T-helper 17 cell (primary cell): ENCODE results near the gene RASSF1. TPM values are rescaled to one million over a fixed set of nuclear protein-coding genes. Genes with fewer than 3 reads are reported as not detected.

Experiments
- ATAC-seq: fragments of 150-1000 bp; cut with Tn5 transposase; 2 replicates; pipeline ENCODE4 v1.10.0; 2021; ENCODE audit warnings: mild to moderate bottlenecking, moderate library complexity
- DNase-seq, 3 donors: peaks; one replicate each; pipeline versions ENCODE4 v3.0.0 to v3.0.0-alpha.2; 2020 to 2021
- H3K9me3 ChIP-seq: one replicate; pipeline ENCODE4 v1.7.0; 2013; ENCODE audit warnings: low read length, mild to moderate bottlenecking; ENCODE audit not compliant: control insufficient read depth, poor library complexity, severe bottlenecking
- H3K27ac Mint-ChIP-seq: one replicate; pipeline ENCODE4 v1.8.0; 2022; ENCODE audit warnings: mild to moderate bottlenecking, moderate library complexity, mixed read lengths
- H3K27me3 Mint-ChIP-seq: one replicate; pipeline ENCODE4 v1.8.0; 2022; ENCODE audit warnings: mixed read lengths
- H3K36me3 Mint-ChIP-seq: one replicate; pipeline ENCODE4 v1.8.0; 2022; ENCODE audit warnings: low read depth, mixed read lengths
- H3K4me1 Mint-ChIP-seq: one replicate; pipeline ENCODE4 v1.8.0; 2022; ENCODE audit warnings: mild to moderate bottlenecking, mixed read lengths
- H3K4me3 Mint-ChIP-seq: one replicate; pipeline ENCODE4 v1.8.0; 2022; ENCODE audit warnings: mild to moderate bottlenecking, moderate library complexity, mixed read lengths
- total RNA-seq, 4 donors: library from RNA in 2 of 4; stranded (reverse) in 2 of 4; gene quantifications; one replicate each; pipeline ENCODE4 v1.2.3 and lab custom pipeline; 2022 to 2026

The RASSF1 gene
- total RNA-seq, 2 donors from 2014 or later: 83.5 to 105 TPM

GRCh38 chr3:50303013-50303815, 37.4 kb downstream of the RASSF1 start, which contains the start of gene HYAL1:
HYAL1 (minus strand) TSS chr3:50303574; CDS start chr3:50302956, 618 bp downstream.
- no peak for ATAC-seq
- H3K27ac Mint-ChIP-seq: peak within 1 kb of the TSS; percentile 41
- H3K36me3 Mint-ChIP-seq: no peaks in the 10 kb centered on the region
- peak in 1 of 3 donors; percentile 4 for DNase-seq
- H3K9me3 ChIP-seq: no peaks in the 10 kb centered on the region
- H3K4me1 Mint-ChIP-seq: peaks cover 19% of the 10 kb centered on the region
- no peak within 1 kb of the TSS for H3K4me3 Mint-ChIP-seq
- no peaks in the 10 kb centered on the region for H3K27me3 Mint-ChIP-seq

DNA sequence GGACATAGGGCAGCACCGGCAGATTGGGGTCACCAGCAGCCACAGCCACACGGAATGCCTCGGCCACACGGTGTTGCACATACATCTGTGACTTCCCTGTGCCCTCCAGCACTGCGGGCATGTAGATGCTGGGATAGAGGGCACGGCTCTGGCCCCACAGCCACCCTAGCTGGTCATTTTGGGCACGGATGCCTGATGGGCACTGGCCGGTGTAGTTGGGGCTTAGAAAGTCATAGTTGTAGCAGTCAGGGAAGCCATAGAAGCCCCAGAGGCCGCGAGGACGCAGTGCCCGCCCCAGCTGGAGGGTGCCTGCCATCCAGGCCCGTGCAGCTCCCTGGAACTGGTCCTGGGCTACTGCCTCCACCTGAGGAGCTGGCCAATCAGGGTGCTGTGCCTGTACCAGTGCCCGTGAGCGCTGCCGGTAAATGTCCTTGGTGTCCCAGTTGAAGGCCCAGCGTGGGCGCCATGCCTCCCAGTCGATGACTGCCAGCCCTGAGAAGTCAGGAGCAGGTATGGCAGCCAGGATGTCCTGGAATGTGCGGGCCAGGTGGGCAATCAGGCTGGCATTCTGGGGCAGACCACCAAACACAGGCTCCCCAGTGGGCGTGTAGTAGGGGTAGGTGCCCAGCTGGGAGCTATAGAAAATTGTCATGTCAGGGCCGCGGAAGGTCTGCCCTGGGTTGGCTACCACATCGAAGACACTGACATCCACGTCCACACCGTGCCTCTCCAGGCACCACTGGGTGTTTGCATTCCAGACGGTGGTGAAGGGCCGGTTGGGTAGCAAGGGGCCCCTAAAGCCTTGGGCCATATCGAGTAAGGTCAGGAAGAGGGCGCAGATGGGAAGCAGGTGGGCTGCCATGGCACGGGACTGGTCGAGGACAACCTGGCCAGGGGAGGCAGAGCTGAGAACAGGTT, 38.3 kb downstream of the RASSF1 start:
- no peaks in the 10 kb centered on the region for H3K9me3 ChIP-seq
- DNase-seq: no peak

DNA sequence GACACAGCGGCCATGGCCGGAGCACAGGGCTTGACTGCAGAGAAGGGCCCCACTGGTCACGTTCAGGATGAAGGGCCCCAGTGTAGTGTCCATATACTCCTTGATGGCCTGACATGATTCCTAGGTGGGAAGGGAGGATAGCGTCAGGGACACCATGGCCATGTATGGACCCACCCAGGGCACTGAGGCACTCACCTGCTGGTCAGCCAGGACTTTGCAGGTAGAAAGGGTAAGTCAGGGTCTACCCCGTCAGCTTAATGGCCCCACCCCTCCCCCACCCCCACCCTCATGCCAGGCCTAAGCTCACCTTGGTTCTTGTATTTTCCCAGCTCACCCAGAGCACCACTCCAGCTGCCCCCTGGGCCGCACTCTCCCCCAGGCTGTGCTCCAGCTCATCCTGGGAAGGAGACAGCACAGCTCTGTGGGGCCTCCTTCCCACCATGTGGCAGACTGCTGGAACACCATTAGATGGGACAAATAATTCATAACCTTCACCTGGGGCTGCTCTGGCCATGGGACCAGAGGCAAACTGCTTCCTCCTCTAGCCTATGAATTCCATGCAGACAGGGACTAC, 39.9 kb downstream of the RASSF1 start:
- no peaks in the 10 kb centered on the region for H3K27me3 Mint-ChIP-seq
- DNase-seq (no peak), ATAC-seq (no peak)
- H3K4me3 Mint-ChIP-seq: peak overlapping the region; percentile 96
- H3K27ac Mint-ChIP-seq: peak overlapping the region; percentile 97
- peaks cover 22% of the 10 kb centered on the region for H3K4me1 Mint-ChIP-seq
- H3K36me3 Mint-ChIP-seq: no peaks in the 10 kb centered on the region
- H3K9me3 ChIP-seq: no peaks in the 10 kb centered on the region

More for the DNA sequence above, 38.3 kb downstream of the RASSF1 start:
- no peak for ATAC-seq
- Mint-ChIP-seq H3K36me3 (no peaks in the 10 kb centered on the region), H3K27me3 (no peaks in the 10 kb centered on the region), H3K27ac (peak overlapping the region; percentile 41), H3K4me1 (peaks cover 22% of the 10 kb centered on the region), H3K4me3 (no peak overlapping the region)

DNA sequence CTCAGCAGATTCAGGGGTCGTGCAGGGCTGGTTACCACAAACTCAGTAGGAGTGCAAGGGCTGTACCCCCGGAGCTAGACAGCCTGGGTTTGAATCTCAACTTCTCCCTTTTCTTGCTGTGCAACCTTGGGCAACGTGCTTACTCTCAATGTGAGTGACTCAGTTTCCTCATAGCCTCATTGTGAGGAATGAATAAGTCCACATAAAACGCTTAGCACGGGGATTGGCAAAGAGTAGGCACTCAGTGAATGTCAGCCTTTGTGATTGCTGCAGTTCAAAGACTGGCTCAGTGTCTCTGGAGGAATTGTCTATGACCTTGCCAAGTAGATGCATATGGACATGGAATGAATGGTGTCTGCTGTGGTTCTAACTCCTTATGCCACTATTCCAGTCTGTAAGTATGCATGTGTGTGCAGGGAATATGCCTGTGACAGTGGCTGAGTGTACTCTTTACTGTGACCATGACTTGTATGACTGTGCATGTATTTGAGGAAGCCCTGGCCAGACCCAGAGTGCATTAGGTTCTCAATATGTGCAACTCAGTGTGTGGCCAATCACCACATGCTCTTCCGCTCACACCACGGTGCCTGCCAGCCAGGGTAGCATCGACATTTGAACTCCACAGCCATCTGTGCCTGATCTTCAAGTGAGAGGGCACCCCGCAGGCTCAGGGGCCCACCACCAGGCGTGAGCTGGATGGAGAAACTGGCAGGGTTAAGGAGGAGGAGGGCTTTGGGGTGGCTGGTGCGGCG, 40.5 kb downstream of the RASSF1 start:
- H3K4me1 Mint-ChIP-seq: peaks cover 22% of the 10 kb centered on the region
- H3K9me3 ChIP-seq: no peaks in the 10 kb centered on the region
- peak overlapping the region; percentile 97 for H3K27ac Mint-ChIP-seq
- H3K36me3 Mint-ChIP-seq: no peaks in the 10 kb centered on the region
- peak overlapping the region; percentile 96 for H3K4me3 Mint-ChIP-seq
- H3K27me3 Mint-ChIP-seq: no peaks in the 10 kb centered on the region
- no peak for DNase-seq
- no peak for ATAC-seq

- Mint-ChIP-seq H3K27me3 (no peaks in the 10 kb centered on the region), H3K27ac (peak overlapping the region; percentile 97), H3K36me3 (no peaks in the 10 kb centered on the region), H3K4me3 (peak overlapping the region; percentile 96), H3K4me1 (peaks cover 22% of the 10 kb centered on the region)
- ATAC-seq (no peak), DNase-seq (no peak)
- no peaks in the 10 kb centered on the region for H3K9me3 ChIP-seq
These were observed 41.1 kb downstream of the RASSF1 start for GRCh38 chr3:50299638-50299928.

- peak within 1 kb of the TSS; percentile 96 for H3K4me3 Mint-ChIP-seq
- peak; percentile 87 for ATAC-seq
- DNase-seq: peak; percentile 97 to 99 (median 97)
- H3K36me3 Mint-ChIP-seq: no peaks in the 10 kb centered on the region
- peaks cover 22% of the 10 kb centered on the region for H3K4me1 Mint-ChIP-seq
- no peaks in the 10 kb centered on the region for H3K9me3 ChIP-seq
- no peaks in the 10 kb centered on the region for H3K27me3 Mint-ChIP-seq
- H3K27ac Mint-ChIP-seq: peak within 1 kb of the TSS; percentile 97
These were observed 41.6 kb downstream of the RASSF1 start, which contains the start of the genes HYAL3 and NAA80 for GRCh38 chr3:50298836-50299637. HYAL3 (minus strand) TSS chr3:50299405; CDS start chr3:50295602, 3,803 bp downstream. NAA80 (minus strand) TSS chr3:50299405; CDS start chr3:50297463, 1,942 bp downstream.

DNA sequence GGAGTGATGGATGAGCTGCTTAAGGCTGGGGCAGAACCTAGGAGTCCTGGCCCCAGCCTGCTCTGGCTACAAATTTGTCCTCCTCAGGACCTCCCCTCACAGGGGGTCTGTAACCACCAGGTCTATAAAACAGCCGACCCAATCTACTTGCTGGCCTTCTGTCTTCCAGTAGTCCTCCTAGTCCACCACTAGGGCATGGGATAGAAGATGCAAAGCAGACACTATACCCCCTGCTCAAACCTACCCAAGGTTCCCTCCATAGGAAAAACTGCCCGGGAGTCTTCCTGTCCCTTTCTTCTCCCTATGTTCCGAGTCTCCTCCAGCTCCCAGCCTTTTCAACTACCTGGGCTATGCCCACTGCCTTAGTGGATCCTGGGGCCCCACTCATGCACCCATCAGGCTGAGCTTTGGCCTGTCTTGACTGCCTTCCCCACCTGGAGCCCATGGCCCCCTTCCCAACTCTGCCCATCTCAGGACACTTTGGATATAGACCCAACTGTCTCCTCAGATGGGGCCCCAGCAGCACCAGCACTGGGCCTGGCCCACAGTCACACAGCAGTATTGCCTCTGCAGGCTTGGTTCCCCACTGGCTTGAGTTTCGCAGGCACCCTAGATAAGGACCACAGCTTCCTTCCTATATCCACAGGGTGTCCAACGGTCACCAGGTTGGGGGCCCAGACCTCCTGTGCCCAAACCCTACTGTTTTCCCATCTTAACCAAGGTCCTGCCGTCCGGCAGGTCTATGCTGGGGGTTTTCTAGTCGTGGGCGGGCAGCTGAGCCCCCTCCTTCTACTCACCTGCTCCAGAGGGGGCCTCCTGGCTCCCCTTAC, 42.5 kb downstream of the RASSF1 start:
- H3K27me3 Mint-ChIP-seq: no peaks in the 10 kb centered on the region
- peak overlapping the region; percentile 97 for H3K27ac Mint-ChIP-seq
- no peaks in the 10 kb centered on the region for H3K36me3 Mint-ChIP-seq
- peaks cover 22% of the 10 kb centered on the region for H3K4me1 Mint-ChIP-seq
- no peak for DNase-seq
- H3K4me3 Mint-ChIP-seq: peak overlapping the region; percentile 96
- no peak for ATAC-seq
- H3K9me3 ChIP-seq: no peaks in the 10 kb centered on the region

- Mint-ChIP-seq H3K27me3 (no peaks in the 10 kb centered on the region), H3K4me3 (no peak overlapping the region), H3K27ac (peak overlapping the region; percentile 97), H3K36me3 (no peaks in the 10 kb centered on the region), H3K4me1 (peaks cover 28% of the 10 kb centered on the region)
- no peaks in the 10 kb centered on the region for H3K9me3 ChIP-seq
- DNase-seq (no peak), ATAC-seq (no peak)
These were observed 43.3 kb downstream of the RASSF1 start for GRCh38 chr3:50297384-50297775.

GRCh38 chr3:50296721-50297383, 43.8 kb downstream of the RASSF1 start:
- Mint-ChIP-seq H3K4me1 (peaks cover 30% of the 10 kb centered on the region), H3K36me3 (no peaks in the 10 kb centered on the region), H3K27ac (peak overlapping the region; percentile 97), H3K4me3 (peak overlapping the region; percentile 55), H3K27me3 (no peaks in the 10 kb centered on the region)
- H3K9me3 ChIP-seq: no peaks in the 10 kb centered on the region
- ATAC-seq (no peak), DNase-seq (no peak)

GRCh38 chr3:50295553-50296431, 44.8 kb downstream of the RASSF1 start:
- H3K27me3 Mint-ChIP-seq: no peaks in the 10 kb centered on the region
- peaks cover 32% of the 10 kb centered on the region for H3K4me1 Mint-ChIP-seq
- no peaks in the 10 kb centered on the region for H3K36me3 Mint-ChIP-seq
- ATAC-seq (no peak), DNase-seq (no peak)
- H3K27ac Mint-ChIP-seq: no peak overlapping the region
- H3K9me3 ChIP-seq: no peaks in the 10 kb centered on the region
- H3K4me3 Mint-ChIP-seq: no peak overlapping the region
